Measurements from ENCODE around the gene EXT2.

- TF ChIP-seq ATF1 (CRISPR knock-in tag; IDR thresholded peaks at IDR 0.05), result no peak
- TF ChIP-seq THAP9 (CRISPR knock-in tag; IDR thresholded peaks at IDR 0.05; ENCODE audit: borderline replicate concordance), result no peak
- no peak for TF ChIP-seq KLF16 (CRISPR knock-in tag; IDR thresholded peaks at IDR 0.05)
- no peak for TF ChIP-seq ARNT (IDR thresholded peaks at IDR 0.05)
- TF ChIP-seq MAX (IDR thresholded peaks at IDR 0.05), result no peak
- no peak for TF ChIP-seq IKZF1 (IDR thresholded peaks at IDR 0.05)
- no peak for TF ChIP-seq AHR (CRISPR knock-in tag; IDR thresholded peaks at IDR 0.05)
- no peak for TF ChIP-seq ZNF10 (CRISPR knock-in tag; IDR thresholded peaks at IDR 0.05; ENCODE audit: borderline replicate concordance, low read depth)
- TF ChIP-seq CTCF (CRISPR knock-in tag; IDR thresholded peaks at IDR 0.05), result no peak
- no peak for TF ChIP-seq TGIF2 (CRISPR knock-in tag; IDR thresholded peaks at IDR 0.05)
- TF ChIP-seq POLR2AphosphoS2 (IDR thresholded peaks at IDR 0.05; ENCODE audit: low read depth, low read length), result no peak
- no peak for TF ChIP-seq KLF6 (CRISPR knock-in tag; IDR thresholded peaks at IDR 0.05)
- TF ChIP-seq ZNF468 (CRISPR knock-in tag; IDR thresholded peaks at IDR 0.05), result no peak
Measured at GRCh38 chr11:44071157-44071556, 24.3 kb upstream of the EXT2 start.
